Muscle of back (tissue), 11 donors: Measurements from ENCODE around the gene ULK1. TPM values are rescaled to one million over a fixed set of nuclear protein-coding genes. Genes with fewer than 3 reads are reported as not detected.

Experiments used
- DNase-seq, 3 donors: peaks; one replicate each; pipeline versions ENCODE4 v3.0.0 to v3.0.0-alpha.2; 2013
- polyA plus RNA-seq, 10 donors: library from polyadenylated mRNA; unstranded; fragments of 120-200 nt; gene quantifications; one replicate each; pipeline ENCODE4 v1.2.1, GENCODE V29; 2013; ENCODE audit not compliant: insufficient read length in 10 of 10

Gene ULK1
- polyA plus RNA-seq, 10 donors: 15.0 to 26.0 (median 18.4) TPM

GRCh38 chr12:131919051-131919347 lies 24.6 kb downstream of the ULK1 start:
- no peak for DNase-seq

GRCh38 chr12:131919366-131920156 lies 25.1 kb downstream of the ULK1 start:
- no peak for DNase-seq

GRCh38 chr12:131920157-131920508 lies 25.7 kb downstream of the ULK1 start:
- DNase-seq: no peak

GRCh38 chr12:131920902-131921840 lies 26.7 kb downstream of the ULK1 start:
- no peak for DNase-seq

- DNase-seq: no peak
Observed at GRCh38 chr12:131921866-131922769, 27.7 kb downstream of the ULK1 start.

- no peak for DNase-seq
Observed at GRCh38 chr12:131922772-131923171, 28.4 kb downstream of the ULK1 start.

GRCh38 chr12:131923260-131923659 lies 28.8 kb downstream of the ULK1 start:
- no peak for DNase-seq

- no peak for DNase-seq
Observed at GRCh38 chr12:131927110-131928079, 33.0 kb downstream of the ULK1 start.

GRCh38 chr12:131928080-131928710 lies 33.8 kb downstream of the ULK1 start:
- DNase-seq: peak in 1 of 3 donors; percentile 18

GRCh38 chr12:131928711-131929580 lies 34.5 kb downstream of the ULK1 start, which contains the start of gene PUS1:
TSS of gene PUS1 (plus strand) at chr12:131929276. CDS start at chr12:131929723, 447 bp downstream.
- peak; percentile 95 to 97 (median 96) for DNase-seq

GRCh38 chr12:131929581-131930456 lies 35.4 kb downstream of the ULK1 start:
- DNase-seq: no peak

- DNase-seq: no peak
Observed at GRCh38 chr12:131930510-131930909, 36.1 kb downstream of the ULK1 start.

- no peak for DNase-seq
Observed at GRCh38 chr12:131933387-131933786, 39.0 kb downstream of the ULK1 start.

GRCh38 chr12:131934535-131934934 lies 40.1 kb downstream of the ULK1 start:
- DNase-seq: no peak

- DNase-seq: no peak
Observed at GRCh38 chr12:131938082-131938481, 43.7 kb downstream of the ULK1 start.

GRCh38 chr12:131939007-131939406 lies 44.6 kb downstream of the ULK1 start:
- no peak for DNase-seq

GRCh38 chr12:131940141-131940547 lies 45.7 kb downstream of the ULK1 start:
- no peak for DNase-seq
